Measurements from ENCODE around the gene CABLES2. TPM values are rescaled to one million over a fixed set of nuclear protein-coding genes. Genes with fewer than 3 reads are reported as not detected.
"Not testable (repeated sequence)": the region's sequence is repeated elsewhere in the genome, so short reads cannot be mapped to it uniquely, and the experiment has no call there.

The CABLES2 gene
- polyA plus RNA-seq, 3 donors from 2014 or later, result 1.3 to 2.6 (median 2.5) TPM

GRCh38 chr20:62376112-62377063 is 30.7 kb downstream of the CABLES2 start:
- Mint-ChIP-seq H3K4me3 (no peak overlapping the region), H3K27ac (no peak overlapping the region), H3K4me1 (no peaks in the 10 kb centered on the region), H3K27me3 (ENCODE audit: low read depth in 3 of 3) (peaks cover 1 to 4% (median 4%) of the 10 kb centered on the region in 3 donors), H3K9me3 (no peaks in the 10 kb centered on the region), H3K36me3 (peaks cover 0 to 3% (median 0%) of the 10 kb centered on the region in 3 donors)
- DNase-seq, result no peak

DNA sequence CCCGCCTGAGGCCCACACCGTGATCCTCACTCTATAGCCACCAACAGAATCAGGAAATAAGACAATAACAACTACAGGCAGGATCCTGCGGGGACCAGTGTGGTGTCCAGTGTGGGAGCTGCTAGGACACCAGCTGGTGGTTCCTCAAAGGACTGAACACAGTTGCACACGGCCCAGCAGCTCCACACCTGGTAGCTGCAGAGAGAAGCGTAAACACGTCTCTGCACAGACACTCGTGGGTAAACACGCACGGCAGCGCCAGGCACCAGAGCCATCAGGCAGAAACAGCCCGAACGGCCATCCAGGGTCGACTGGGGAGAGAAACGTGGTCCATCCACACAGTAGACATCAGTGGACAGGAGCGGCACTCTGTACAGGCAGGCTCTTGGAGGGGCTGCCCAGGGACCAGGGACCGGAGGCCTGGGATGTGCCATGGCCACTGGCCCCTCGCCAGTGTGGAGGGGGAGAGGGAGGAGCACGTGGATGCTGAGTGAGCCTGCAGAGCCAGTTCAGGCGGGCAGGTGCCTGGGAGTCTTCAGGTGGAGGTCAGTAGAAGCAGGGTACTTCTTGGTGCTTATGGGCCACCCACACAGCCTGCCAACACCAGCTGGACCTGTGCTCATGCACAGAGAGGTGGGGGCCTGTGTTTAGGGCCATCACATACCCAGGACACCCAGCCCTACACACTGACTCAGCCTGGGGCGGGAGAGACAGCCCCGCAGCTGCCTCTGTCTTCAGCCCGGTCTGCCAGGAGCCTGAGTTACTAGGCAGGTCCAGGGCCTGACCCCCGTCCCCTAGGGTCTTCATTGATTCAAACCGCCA is 32.5 kb downstream of the CABLES2 start:
- Mint-ChIP-seq H3K36me3 (peaks cover 0 to 3% (median 0%) of the 10 kb centered on the region in 3 donors), H3K27me3 (ENCODE audit: low read depth in 3 of 3) (peaks cover 1 to 5% (median 4%) of the 10 kb centered on the region in 3 donors), H3K9me3 (no peaks in the 10 kb centered on the region), H3K4me3 (no peak overlapping the region), H3K4me1 (no peaks in the 10 kb centered on the region), H3K27ac (peak overlapping the region in 1 of 6 donors; percentile 27)
- no peak for DNase-seq

- H3K27ac Mint-ChIP-seq; H3K27me3 Mint-ChIP-seq (ENCODE audit: low read depth in 3 of 3); H3K4me3 Mint-ChIP-seq: not testable (repeated sequence)
Measured at GRCh38 chr20:62373631-62374179, 33.4 kb downstream of the CABLES2 start.

GRCh38 chr20:62372042-62372993 is 34.8 kb downstream of the CABLES2 start:
- no peaks in the 10 kb centered on the region for H3K9me3 Mint-ChIP-seq
- no peaks in the 10 kb centered on the region for H3K4me1 Mint-ChIP-seq
- H3K27me3 Mint-ChIP-seq (ENCODE audit: low read depth in 3 of 3), result peaks cover 4 to 9% (median 8%) of the 10 kb centered on the region in 3 donors
- peak overlapping the region in 1 of 6 donors; percentile 23 for H3K27ac Mint-ChIP-seq
- DNase-seq, result no peak
- peaks cover 0 to 3% (median 0%) of the 10 kb centered on the region in 3 donors for H3K36me3 Mint-ChIP-seq
- H3K4me3 Mint-ChIP-seq, result no peak overlapping the region

More at GRCh38 chr20:62373631-62374179, 33.4 kb downstream of the CABLES2 start:
- not testable (repeated sequence) for H3K9me3 Mint-ChIP-seq, DNase-seq, H3K4me1 Mint-ChIP-seq, H3K36me3 Mint-ChIP-seq

DNA sequence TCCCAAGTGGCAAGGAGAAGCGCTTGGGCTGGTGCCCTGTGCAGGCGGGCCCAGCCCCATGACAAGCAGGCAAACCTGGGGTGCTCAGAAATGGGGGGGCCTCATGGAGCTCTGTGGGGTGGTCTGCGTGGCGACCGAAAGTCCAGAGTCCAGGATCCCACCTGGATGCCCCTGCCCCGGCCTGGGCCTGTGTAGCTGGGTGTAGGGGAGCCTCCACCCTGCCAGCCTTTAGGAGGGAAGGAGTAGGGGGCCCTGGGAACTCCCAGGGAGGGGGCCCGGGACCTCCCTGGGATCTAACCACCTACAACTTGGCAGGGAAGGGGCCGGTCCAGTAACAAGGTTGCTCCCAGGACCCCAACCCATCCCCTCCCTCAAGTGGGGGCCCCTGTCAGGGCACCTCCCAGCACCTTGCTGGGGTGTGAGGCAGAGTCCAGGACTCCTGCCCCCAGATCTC is 35.5 kb downstream of the CABLES2 start:
- Mint-ChIP-seq H3K27me3 (ENCODE audit: low read depth in 3 of 3) (peaks cover 4 to 9% (median 8%) of the 10 kb centered on the region in 3 donors), H3K27ac (no peak overlapping the region), H3K9me3 (no peaks in the 10 kb centered on the region), H3K4me1 (no peaks in the 10 kb centered on the region), H3K36me3 (peaks cover 0 to 3% (median 0%) of the 10 kb centered on the region in 3 donors), H3K4me3 (no peak overlapping the region)
- no peak for DNase-seq

DNA sequence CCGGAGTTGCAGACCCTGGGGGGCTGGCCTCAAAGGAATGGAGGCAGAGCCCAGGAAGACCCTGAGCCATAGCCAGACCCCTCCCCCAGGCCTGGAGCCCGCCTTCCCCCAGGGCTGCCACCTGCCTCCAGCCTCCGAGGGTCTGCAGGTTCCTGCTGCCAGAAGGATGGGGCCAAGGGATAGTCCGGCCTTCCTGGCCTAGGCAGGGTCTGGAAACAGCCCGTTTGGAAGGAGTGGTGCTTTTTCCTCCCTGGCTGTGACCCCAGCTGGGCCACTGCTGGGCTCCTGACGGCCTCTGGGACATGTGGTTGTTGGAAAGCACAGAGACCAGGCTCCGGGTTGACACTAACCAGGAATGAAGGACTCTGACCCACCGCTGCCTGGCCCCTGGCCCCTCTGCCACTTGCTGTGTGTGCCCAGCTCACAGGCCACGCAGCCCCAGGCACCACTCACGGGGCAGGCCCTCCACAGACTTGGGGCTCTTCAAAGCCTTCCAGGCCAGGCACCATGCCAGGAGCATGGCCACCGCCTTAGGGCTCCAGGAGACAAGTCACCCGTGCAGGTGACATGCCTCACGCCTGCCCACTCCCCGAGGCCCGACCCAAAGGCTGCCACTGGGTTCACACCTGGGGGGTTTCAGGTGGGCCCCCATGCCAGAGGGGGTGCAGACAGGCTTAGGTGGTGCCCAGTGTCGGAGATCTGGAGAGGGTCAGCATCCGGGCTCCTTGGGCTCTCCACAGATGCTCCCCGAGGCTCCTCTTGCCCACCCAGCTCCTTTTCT is 36.1 kb downstream of the CABLES2 start:
- Mint-ChIP-seq H3K27ac (no peak overlapping the region), H3K9me3 (no peaks in the 10 kb centered on the region)
- DNase-seq, result no peak

GRCh38 chr20:62370115-62370806 is 36.8 kb downstream of the CABLES2 start:
- H3K4me1 Mint-ChIP-seq, result no peaks in the 10 kb centered on the region
- no peak for DNase-seq
- no peak overlapping the region for H3K4me3 Mint-ChIP-seq
- H3K27me3 Mint-ChIP-seq (ENCODE audit: low read depth in 3 of 3), result peaks cover 4 to 9% (median 8%) of the 10 kb centered on the region in 3 donors
- H3K36me3 Mint-ChIP-seq, result peaks cover 0 to 3% (median 0%) of the 10 kb centered on the region in 3 donors
- H3K9me3 Mint-ChIP-seq, result no peaks in the 10 kb centered on the region
- H3K27ac Mint-ChIP-seq, result no peak overlapping the region

More for the DNA sequence above, 36.1 kb downstream of the CABLES2 start:
- Mint-ChIP-seq H3K4me3 (no peak overlapping the region), H3K4me1 (no peaks in the 10 kb centered on the region), H3K36me3 (peaks cover 0 to 3% (median 0%) of the 10 kb centered on the region in 3 donors), H3K27me3 (ENCODE audit: low read depth in 3 of 3) (peaks cover 4 to 9% (median 8%) of the 10 kb centered on the region in 3 donors)

GRCh38 chr20:62369815-62370114 is 37.3 kb downstream of the CABLES2 start:
- H3K36me3 Mint-ChIP-seq, result peaks cover 0 to 3% (median 0%) of the 10 kb centered on the region in 3 donors
- H3K9me3 Mint-ChIP-seq, result no peaks in the 10 kb centered on the region
- H3K4me1 Mint-ChIP-seq, result no peaks in the 10 kb centered on the region
- DNase-seq, result no peak
- H3K4me3 Mint-ChIP-seq, result no peak overlapping the region
- H3K27me3 Mint-ChIP-seq (ENCODE audit: low read depth in 3 of 3), result peaks cover 4 to 9% (median 8%) of the 10 kb centered on the region in 3 donors
- H3K27ac Mint-ChIP-seq, result no peak overlapping the region

- no peak overlapping the region for H3K27ac Mint-ChIP-seq
- no peak overlapping the region for H3K4me3 Mint-ChIP-seq
- DNase-seq, result no peak
- H3K36me3 Mint-ChIP-seq, result peaks cover 0 to 3% (median 0%) of the 10 kb centered on the region in 3 donors
- H3K4me1 Mint-ChIP-seq, result no peaks in the 10 kb centered on the region
- H3K27me3 Mint-ChIP-seq (ENCODE audit: low read depth in 3 of 3), result peaks cover 4 to 9% (median 8%) of the 10 kb centered on the region in 3 donors
- H3K9me3 Mint-ChIP-seq, result no peaks in the 10 kb centered on the region
Measured at GRCh38 chr20:62368976-62369814, 37.9 kb downstream of the CABLES2 start.

DNA sequence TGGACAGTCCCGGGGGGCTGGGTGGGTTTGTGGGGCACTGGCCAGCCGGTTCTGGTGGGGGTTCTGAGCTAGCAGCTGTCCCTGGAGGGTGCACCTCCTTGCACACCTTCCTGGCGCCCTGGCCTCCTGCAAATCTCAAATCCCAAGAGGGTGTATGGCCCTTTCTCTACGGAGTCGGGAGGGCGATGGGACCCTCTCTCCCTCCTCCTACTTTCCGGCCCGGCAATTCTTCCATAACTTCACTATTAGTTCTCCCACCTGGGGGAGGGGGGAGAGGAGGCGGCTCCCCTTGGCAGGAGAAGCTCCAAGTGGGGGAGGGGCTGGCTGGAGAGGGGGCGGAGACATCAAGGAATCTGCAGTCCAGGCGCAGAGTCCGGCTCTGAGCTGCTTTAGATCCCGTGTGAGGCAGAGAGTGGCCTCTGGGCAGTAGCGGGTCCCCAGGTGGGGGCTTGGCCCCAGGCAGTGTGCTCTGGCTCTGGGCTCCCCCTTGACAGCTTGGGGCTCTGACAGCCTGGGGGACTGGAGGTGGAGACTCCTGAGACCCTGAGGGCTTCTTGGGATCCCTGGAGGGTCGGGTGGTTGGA is 38.6 kb downstream of the CABLES2 start:
- H3K27me3 Mint-ChIP-seq (ENCODE audit: low read depth in 3 of 3), result peaks cover 5 to 8% (median 7%) of the 10 kb centered on the region in 3 donors
- H3K36me3 Mint-ChIP-seq, result peaks cover 0 to 3% (median 0%) of the 10 kb centered on the region in 3 donors
- peak overlapping the region; percentile 33 to 55 (median 52) for H3K4me3 Mint-ChIP-seq
- DNase-seq, result no peak
- H3K9me3 Mint-ChIP-seq, result no peaks in the 10 kb centered on the region
- H3K4me1 Mint-ChIP-seq, result no peaks in the 10 kb centered on the region
- no peak overlapping the region for H3K27ac Mint-ChIP-seq
